GM12878 (cell line): Measurements from ENCODE around the gene TYW1.
"Not testable (repeated sequence)": the region's sequence is repeated elsewhere in the genome, so short reads cannot be mapped to it uniquely, and the experiment has no call there.

Experiments used
- CBFB ChIP-seq: IDR thresholded peaks from 2 replicates; pipeline ENCODE4 v1.6.1; 2016; ENCODE audit warnings: antibody characterized with exemption, low read depth
- CHD2 ChIP-seq: IDR thresholded peaks from 2 replicates; pipeline ENCODE4 v1.6.1; 2011; ENCODE audit warnings: low read depth, low read length, improper control_type of control experiment, borderline replicate concordance
- EP300 ChIP-seq, 2 experiments: fragments of 150-350 bp in 1 of 2; IDR thresholded peaks; 2 replicates each; pipeline ENCODE4 v1.6.1; 2011 to 2012; ENCODE audit warnings: low read depth in 2 of 2, low read length in 2 of 2, borderline replicate concordance in 1 of 2, improper control_type of control experiment in 1 of 2, inconsistent platforms in 1 of 2; ENCODE audit not compliant: control insufficient read depth in 1 of 2
- NFIC ChIP-seq: IDR thresholded peaks from 2 replicates; pipeline ENCODE4 v1.6.1; 2012; ENCODE audit warnings: low read depth, mild to moderate bottlenecking, inconsistent platforms, low read length, moderate library complexity
- POLR2A ChIP-seq: IDR thresholded peaks from 2 replicates; pipeline ENCODE4 v1.6.1; 2011; ENCODE audit warnings: low read depth, mild to moderate bottlenecking, low read length
- POU2F2 ChIP-seq: IDR thresholded peaks from 3 replicates; pipeline ENCODE4 v1.6.1; 2011; ENCODE audit warnings: low read depth, mild to moderate bottlenecking, low read length, borderline replicate concordance
- SPI1 ChIP-seq: IDR thresholded peaks from 2 replicates; pipeline ENCODE4 v1.6.1; 2011; ENCODE audit warnings: low read depth, mild to moderate bottlenecking, low read length, moderate library complexity, borderline replicate concordance; ENCODE audit not compliant: insufficient read depth
- TAF1 ChIP-seq: IDR thresholded peaks from 2 replicates; pipeline ENCODE4 v1.6.1; 2011; ENCODE audit warnings: mild to moderate bottlenecking, low read depth, low read length, borderline replicate concordance
- TARDBP ChIP-seq: IDR thresholded peaks from 2 replicates; pipeline ENCODE4 v1.6.1; 2016; ENCODE audit warnings: borderline replicate concordance
- YY1 ChIP-seq: IDR thresholded peaks from 2 replicates; pipeline ENCODE4 v1.6.1; 2011; ENCODE audit warnings: low read depth, mild to moderate bottlenecking, low read length
- TF ChIP-seq, protein P1 (sequence below): fragments of 450-650 bp; formaldehyde crosslinking; IDR thresholded peaks from 2 replicates; pipeline ENCODE4 v1.4.0; 2022; ENCODE audit warnings: mild to moderate bottlenecking, moderate library complexity
- TF ChIP-seq, protein P2 (sequence below): IDR thresholded peaks from 2 replicates; pipeline ENCODE4 v1.6.1; 2012; ENCODE audit warnings: low read depth, low read length, improper control_type of control experiment

DNA sequence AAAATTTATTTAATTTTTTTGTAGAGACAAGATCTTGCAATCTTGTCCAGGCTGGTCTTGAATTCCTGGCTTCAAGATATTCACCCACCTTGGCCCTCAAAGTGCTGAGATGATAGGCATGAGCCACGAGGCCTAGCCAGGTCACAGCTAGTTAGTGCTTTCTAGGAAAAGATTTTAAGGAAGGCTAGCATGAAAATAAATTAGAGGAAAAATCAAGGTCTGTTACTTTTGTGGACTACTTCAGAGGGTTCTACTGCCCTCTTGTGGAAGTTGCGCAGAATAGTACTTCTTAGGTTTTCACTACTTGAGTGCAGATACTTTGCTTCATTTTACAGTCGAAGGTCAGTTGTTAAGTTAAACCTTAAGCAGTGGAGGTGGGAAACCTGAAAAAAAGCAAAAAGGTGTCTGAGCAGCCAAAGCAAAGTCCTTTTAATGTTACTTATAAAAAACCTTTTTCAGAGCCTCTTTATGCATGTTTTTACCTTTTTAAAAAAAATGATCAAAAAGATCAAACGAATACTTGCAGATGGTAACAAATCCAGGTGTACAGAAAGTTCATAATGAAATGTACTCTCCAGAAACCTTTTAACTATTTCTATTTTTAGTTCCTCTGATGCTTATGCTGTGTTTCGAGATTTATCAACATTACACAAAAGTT is 4.1 kb downstream of the TYW1 start:
- not testable (repeated sequence) for TF ChIP-seq SPI1; CHD2; CBFB; EP300 (IDR thresholded peaks at IDR 0.05; ENCODE audit: borderline replicate concordance in 1 of 2, control insufficient read depth in 1 of 2, low read depth in 2 of 2, low read length in 2 of 2); POU2F2; TAF1; TARDBP; NFIC; POLR2A; YY1
- TF ChIP-seq, protein P1, sequence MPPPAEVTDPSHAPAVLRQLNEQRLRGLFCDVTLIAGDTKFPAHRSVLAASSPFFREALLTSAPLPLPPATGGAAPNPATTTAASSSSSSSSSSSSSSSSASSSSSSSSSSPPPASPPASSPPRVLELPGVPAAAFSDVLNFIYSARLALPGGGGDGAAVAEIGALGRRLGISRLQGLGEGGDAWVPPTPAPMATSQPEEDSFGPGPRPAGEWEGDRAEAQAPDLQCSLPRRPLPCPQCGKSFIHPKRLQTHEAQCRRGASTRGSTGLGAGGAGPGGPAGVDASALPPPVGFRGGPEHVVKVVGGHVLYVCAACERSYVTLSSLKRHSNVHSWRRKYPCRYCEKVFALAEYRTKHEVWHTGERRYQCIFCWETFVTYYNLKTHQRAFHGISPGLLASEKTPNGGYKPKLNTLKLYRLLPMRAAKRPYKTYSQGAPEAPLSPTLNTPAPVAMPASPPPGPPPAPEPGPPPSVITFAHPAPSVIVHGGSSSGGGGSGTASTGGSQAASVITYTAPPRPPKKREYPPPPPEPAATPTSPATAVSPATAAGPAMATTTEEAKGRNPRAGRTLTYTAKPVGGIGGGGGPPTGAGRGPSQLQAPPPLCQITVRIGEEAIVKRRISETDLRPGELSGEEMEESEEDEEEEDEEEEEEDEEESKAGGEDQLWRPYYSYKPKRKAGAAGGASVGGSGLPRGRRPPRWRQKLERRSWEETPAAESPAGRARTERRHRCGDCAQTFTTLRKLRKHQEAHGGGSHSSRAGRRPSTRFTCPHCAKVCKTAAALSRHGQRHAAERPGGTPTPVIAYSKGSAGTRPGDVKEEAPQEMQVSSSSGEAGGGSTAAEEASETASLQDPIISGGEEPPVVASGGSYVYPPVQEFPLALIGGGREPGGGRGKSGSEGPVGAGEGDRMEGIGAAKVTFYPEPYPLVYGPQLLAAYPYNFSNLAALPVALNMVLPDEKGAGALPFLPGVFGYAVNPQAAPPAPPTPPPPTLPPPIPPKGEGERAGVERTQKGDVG (CRISPR knock-in tag) = not testable (repeated sequence)
- TF ChIP-seq, protein P2, sequence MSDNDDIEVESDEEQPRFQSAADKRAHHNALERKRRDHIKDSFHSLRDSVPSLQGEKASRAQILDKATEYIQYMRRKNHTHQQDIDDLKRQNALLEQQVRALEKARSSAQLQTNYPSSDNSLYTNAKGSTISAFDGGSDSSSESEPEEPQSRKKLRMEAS = not testable (repeated sequence)
